HG03039 (cell line): ENCODE results near the gene TMEM43.
A peak's percentile ranks its signal among the peaks of the same experiment; 100 is the strongest.

Experiments
- ATAC-seq: cut with Tn5 transposase; IDR thresholded peaks from one replicate; pipeline ENCODE4 v1.9.1; 2021; ENCODE audit warnings: mild to moderate bottlenecking, moderate library complexity; ENCODE audit not compliant: unreplicated experiment

Gene TMEM43

DNA sequence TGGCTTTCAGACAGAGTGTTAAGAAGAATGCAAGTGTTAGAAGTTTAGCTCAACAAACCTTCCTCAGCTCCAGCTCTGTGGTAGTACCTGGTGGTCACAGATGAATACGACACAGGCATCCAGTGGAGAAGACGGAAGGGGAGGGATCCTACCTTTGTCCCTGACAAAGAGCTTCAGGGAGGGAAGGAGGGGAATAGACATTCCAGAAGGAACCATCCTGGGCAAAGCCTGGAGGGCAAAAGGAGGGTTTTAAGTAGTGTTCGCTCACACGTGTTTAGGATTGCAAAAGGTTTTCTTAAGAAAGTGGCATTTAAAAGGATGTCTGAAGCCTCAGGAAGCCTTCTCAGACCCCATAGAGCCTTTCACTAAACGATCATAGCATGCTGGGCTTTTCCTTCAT lies 3.0 kb upstream of the TMEM43 start:
- ATAC-seq: no peak

DNA sequence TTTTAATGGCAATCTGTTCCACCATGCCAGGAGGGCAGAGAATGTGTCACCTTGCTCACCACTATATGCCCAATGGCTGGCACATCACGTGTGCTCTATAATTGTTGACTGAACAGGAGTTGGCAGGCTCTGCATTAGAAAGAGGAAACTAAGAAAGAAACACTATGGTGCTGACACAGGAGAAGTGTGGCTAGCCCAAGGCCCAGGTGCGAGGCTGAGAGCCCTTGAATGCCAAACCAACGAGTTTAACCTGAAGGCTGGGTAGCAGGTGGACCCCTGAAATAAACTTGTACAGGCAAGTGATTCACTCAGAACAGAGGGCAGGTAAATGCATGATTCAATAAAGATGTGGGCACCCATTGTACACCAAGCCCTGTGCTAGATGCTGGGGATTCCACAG lies 2.6 kb upstream of the TMEM43 start:
- ATAC-seq: no peak

DNA sequence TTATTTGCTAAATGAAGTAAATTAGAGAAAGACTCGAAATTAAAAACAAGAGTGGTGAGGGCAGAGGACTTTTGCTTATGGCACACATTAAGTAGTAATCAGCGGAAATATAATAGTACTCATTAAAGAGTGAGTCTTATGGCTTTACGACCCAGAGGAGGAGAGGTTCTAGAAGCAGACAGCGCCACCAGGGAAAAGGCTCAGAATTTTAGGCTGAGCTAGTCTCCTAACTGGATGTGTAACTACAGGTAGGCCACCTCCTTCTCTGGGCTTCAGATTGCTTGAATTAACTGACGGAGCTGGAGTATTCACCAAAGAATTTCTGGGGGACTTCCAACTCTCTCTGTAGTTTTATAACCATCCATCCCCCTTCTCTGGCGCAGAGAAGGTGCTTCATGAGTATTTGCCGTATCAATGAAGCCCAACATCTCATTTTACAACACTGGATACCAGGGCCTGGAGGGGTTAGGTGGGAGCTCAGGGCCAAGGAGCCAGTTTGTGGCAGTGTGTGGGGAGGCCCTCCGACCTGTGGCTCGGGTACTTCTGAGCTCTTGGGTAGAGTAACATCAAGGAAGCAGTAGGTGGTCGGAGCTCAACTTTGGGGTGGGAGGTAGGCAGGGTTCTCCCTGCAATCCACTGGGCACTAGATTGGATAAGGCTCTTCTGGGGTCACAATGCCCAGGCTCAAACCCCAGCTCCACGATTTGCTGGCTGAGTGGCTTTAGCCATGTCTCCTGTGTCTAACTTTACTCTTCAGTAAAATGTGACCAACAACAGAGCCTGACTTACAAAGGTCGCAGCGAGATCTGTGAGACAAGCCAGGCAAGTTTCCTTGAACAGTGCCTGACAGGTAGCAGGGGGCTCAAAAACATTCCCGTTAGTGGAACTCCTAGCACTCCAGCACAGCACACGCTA lies 1.3 kb upstream of the TMEM43 start:
- no peak for ATAC-seq

DNA sequence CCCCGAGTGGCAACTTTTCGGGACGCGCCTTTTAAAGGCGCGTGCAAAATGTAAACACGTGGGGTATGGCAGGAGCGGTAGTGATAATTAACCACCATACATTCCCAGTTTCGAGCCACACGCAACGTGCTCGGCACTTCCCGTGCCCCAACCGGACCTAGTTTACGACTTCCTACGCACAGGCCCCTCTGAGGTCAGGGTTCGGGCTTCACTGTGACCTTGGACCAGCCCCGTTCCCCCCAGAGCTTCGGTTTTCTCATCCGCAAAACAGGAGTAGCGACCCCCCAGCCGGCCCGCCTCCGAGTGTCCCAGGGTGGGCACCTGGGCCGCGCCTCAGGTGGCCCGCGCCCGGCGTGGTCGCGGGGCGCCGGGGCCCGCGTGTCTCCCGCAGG lies 633 bp upstream of the TMEM43 start:
- ATAC-seq: peak; percentile 41

DNA sequence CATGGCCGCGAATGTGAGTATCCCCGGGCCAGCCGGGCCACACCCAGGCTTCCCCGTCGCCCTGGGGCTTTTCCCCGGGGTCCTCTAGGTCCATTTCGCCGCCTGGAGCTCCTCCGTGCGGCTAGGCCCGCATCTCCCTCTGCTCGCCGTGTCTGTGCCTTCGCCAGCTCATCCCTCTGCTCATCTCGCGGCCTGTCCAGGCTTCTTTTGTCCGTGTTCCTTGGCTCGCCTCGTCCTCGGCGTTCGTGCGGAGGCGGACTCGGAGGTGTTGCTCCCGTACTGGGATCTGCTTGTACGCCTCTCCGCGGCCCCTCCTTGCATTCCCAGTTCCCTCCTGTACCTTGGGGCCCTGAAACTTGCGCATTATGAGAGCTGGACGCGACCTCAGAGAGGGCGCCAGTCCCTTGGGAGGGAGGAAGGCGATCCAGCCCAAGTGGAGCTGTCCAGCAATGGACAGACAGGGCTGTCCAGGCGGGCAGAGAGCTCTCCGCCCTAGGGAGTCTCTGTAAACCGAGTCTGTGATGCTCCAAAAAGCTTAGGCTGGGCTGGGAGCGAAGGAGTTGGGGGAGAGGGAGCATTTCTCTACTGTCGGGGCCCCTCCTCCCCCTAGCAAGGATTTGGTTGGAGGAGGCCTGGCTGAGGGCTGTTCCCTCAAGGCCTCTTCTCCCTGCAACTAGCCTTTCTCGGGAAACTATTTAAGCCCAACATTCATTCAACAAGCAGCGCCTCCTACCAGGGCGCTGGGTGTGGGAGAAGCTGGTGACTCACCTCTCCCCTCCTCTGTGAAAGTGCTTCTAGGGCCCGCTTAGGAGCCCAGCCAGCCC lies 553 bp downstream of the TMEM43 start:
- peak; percentile 26 for ATAC-seq

DNA sequence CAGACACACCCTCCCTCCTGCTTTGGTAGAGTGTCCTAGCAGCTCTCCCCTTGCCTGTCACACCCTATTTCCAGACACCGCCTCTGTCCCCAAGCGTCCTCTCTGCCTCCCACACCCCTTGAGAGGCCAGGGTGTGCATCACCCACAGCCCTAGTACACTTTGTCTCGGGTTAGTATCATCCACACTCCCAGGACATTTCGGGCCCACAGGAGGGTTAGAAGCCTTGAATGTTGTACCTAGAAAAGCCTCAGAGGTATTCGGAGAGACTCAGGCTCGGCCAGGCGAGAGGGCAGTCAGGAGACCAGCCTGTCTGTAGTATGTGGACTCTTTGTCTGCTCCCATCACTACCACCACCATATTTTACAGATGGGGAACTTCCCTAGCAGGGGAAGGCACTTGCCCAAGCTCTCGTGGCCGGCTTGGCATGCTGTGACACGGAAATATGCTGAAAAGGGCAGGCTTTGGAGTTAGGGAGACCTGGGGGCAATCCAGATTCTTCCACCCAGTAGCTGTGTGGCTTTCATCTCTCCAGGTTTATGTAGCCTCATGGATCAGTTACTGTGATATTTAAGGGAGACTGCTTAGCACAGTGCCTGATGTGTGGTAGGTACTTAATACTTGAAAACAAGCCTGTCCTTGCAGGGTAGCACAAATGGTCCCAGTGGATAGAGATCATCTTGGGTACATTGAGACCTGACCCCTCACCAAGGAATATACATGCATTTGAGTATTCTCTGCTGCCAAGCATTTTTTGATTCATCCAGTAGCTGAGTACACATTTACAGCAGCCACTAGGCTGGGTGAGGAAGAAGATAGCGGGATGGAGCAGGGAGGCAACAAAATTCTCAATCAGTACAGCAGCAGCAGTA lies 1.4 kb downstream of the TMEM43 start:
- no peak for ATAC-seq

DNA sequence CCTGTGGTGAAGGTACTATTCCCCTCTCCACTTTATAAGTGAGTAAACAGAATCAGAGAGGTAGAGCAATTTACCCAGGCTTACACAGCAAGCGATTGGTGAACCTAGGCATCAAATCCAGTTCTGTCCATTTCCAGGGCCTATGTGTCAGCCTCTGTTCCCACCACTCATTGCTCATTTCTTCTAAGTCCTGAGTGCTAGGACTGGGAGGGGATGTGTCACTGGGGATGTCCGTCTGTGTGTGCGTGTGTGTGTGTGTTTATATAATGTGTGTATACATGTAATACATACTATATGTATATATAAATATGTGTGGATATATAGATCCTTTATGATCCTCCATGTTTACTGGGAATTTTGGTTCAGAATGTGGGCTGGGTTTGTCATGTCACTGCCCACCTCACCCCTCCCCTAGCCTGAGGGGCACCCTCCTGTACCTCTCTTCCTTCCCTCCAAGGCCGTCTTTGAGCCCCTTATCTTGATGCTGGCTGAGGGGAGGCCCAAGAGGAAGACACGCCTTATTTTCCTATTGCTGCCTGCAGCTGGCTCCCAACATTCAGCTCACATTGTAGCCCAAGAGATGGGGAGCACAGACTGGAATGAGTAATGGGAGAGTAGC lies 2.1 kb downstream of the TMEM43 start:
- ATAC-seq: no peak

DNA sequence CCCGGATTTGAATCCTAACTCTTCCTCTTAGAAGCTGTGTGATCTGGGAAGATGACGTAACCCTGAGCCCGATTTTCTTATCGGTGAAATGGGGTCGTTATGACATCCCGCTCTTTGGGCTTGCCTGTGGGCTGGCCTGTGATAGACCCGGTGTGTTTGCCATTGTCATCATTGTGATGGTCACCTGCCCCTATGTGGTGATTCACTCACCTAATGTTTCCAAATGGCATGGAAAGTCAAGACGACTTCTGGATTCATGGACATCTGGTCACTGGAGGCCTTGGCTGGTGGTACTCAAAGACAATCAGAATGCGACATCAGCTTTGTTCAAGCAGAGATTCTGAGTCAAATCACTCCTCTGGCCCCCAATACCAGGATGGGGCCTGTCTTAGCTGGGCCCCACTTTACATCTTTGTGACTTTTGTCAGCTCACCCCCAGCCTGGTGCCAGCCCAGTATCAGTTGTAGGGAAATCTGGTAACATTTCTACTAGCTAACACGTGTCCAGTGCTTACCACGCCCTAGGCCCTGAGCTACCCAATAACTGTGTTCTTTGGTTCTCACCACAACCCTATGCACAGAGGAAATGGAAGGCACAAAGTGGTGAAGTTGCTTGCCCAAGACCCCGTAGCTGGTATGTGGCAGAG lies 2.8 kb downstream of the TMEM43 start:
- ATAC-seq: no peak

DNA sequence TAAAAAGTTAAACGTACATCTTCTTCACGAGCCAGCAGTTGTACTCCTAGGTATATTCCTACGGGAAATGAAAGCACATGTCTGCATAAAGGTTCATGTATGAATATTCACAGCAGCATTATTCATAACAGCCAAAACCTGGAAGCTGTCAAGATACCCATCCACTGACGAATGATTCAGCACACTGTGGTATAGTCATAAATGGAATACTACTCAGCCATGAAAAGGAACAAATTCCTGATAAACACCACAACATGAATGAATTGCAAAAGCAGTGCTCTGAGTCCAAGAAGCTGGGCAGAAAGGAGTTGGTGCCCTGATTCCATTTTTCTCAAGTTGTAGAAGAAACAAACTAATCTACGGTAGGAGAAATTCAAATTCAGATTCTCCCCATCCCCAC lies 3.9 kb downstream of the TMEM43 start:
- ATAC-seq: no peak

DNA sequence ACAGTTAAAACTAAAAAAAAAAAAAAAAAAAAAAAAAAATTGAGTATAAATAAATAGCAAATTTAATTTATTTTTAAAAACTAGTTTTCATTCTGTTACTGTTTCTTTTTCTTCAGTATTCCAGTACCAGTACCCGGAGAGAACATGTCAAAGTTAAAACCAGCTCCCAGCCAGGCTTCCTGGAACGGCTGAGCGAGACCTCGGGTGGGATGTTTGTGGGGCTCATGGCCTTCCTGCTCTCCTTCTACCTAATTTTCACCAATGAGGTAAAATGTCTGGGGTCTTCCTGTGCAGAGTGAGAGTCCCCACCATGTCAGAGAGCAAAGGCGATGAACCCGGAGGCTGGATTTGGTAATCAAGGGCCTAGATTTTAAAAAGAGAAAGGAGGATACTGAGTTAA lies 4.4 kb downstream of the TMEM43 start:
- ATAC-seq: no peak

DNA sequence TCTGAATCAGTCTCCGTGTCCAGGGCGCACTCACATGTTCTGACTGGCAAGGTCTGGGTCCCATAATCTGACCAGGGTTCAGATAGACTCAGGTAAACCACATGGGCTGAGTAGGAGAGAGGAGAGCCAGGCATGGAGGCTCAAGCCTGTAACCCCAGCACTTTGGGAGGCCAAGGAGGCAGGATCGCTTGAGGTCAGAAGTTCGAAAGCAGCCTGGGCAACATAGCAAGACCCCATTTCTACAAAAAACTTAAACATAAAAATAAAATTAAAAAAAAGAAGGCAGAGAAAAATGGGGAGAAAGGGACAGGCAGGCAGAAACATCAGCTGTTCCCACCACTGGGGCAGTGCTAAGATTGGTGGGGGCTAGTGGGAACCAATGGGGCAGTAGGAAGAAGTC lies 5.4 kb downstream of the TMEM43 start:
- no peak for ATAC-seq

DNA sequence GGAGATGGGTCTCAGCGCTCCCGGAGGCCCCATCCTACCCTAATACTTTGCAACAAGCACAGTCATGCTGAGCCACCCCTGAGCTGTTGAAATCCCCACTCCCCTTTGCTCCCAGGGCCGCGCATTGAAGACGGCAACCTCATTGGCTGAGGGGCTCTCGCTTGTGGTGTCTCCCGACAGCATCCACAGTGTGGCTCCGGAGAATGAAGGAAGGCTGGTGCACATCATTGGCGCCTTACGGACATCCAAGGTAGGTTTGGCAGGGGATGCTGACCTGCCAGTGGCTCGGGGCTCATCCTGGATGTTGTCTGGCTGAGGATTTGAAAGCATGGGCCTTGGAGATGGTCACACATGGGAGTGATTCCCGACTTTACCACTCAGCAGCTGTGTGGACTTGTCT lies 5.9 kb downstream of the TMEM43 start:
- ATAC-seq: no peak

DNA sequence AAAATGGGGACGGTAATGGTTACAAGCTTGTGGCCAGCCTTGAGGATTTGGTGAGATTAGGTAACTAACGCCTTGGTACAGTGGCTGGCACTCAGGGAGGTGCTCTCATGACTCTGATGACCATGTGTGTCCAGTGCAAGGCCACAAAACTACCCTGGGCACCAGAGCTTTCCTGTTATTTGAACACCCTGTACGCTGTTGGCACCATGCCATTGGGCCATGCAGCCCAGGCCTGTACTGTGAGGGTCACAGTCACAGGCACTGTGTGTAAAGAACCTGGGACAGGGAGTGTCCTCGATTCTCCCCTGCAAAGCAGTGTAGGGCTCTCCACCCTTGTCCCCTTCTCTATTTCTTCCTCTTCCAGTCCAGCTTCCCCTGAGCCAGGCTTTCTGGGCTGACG lies 6.3 kb downstream of the TMEM43 start:
- ATAC-seq: no peak

DNA sequence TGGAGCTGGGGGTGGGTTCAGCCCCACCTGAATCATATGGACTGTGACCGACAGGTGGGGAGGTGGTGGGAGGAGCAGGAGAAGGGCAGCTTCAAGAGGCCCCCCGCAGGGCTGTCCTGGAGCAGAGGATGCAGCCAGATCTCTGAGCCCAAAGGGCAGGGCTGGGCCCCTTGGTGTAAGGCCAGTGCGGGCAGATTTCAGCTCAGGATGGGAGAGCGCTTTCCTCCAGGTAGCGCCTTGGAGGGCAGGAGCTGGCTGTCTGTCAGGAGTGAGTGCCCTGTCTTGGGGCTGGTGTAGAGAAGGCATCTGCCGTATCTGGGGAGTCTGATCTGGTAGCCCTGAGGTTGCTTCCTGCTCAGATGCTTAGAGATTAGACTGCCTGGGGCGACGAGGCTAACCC lies 7.3 kb downstream of the TMEM43 start:
- ATAC-seq: no peak

DNA sequence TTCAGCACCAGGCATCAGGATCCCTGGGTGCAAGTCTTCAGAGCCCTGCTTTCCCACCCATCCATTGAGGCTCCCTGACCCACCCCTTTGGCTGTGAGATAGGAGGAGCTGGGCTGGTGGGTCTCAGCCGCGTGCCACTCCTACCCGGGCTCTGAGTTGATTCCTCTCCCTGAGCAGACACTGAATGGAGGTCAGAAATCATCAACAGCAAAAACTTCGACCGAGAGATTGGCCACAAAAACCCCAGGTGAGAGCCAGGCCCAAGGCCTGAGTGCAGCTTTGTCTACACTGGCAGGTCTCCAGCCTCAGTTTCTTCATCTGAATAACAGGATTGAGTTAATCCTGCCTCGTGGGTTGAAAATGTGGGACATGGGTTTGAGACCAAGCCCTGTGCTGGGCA lies 7.8 kb downstream of the TMEM43 start:
- no peak for ATAC-seq

DNA sequence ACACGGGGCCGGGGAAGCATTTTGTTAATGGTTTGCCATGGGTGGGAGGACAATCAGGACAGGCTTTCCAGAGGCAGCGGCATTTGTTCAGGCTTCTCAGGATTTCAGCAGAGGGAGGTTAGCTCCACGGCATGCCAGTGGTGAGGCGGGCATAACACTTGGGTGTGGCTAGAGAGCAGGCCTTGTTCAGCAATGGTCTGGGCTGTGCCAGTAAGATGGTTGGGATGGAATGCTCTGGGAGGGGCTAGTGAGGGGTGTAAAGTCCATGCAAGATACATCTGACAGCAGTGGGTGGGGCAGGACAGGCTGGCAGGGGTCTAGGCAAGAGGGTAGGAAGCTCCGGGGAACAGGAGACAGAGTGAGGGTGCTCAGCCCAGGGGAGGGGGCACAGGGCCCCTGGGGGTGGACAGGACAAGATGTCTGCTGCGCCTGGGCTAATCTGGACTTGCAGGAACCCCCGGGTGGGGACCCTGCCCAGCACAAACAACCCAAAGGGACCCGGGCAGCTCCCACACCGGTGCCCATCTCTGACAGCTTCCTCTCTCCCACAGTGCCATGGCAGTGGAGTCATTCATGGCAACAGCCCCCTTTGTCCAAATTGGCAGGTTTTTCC lies 8.4 kb downstream of the TMEM43 start:
- no peak for ATAC-seq

DNA sequence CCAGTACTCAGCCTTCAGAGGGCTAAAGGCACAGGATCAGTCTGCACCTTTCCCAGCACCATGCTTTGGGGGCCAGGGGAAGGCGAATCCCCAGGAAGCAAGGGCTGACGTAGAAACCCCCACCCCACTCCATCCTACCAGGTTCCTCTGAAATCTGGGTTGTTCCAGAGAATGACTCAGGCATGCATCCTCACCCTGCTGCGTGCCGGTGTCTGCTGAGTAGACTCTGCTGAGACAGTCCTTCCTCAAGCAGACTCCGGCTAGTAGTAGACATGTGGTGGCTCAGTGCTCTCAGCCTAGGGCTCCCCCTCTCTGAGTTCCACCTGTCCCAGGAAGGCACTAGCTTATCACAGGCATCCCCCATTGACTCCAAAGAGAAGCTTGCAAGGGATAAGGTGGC lies 9.0 kb downstream of the TMEM43 start:
- no peak for ATAC-seq

DNA sequence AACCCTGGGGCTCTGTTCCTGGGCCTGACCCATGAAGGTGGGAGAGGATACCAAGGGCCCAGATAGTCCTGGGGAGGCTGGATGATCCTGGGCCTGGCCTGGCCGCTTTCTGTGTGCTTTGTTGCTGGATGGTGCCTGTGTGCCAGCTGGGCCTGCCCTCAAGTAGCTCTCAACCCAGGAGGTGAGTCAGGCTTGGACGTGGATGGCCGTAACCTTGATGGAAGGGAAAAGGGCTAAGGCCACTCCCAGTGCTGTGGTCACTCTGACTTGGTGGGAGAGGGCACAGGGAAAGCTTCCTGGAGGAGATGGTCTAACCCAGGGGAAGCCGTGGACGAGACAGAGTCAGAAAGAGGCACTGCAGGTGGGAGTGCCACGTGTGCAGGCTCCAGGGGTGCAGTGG lies 9.4 kb downstream of the TMEM43 start:
- ATAC-seq: no peak

DNA sequence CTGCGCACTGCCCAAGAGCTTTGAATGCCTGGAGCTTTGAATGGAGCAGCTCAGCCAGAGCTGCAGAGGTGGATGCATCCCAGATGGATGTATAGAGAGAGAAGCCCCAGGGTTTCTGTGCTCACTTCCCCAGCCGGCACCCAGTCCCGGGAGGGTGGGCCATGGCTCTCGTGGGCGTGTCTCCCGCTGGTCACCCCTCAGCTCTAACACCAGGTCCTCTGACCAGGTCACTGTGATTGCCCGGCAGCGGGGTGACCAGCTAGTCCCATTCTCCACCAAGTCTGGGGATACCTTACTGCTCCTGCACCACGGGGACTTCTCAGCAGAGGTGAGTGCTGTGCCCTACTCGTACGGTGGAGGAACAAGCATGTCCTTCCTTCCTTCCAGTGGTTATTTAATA lies 10.7 kb downstream of the TMEM43 start:
- ATAC-seq: no peak

DNA sequence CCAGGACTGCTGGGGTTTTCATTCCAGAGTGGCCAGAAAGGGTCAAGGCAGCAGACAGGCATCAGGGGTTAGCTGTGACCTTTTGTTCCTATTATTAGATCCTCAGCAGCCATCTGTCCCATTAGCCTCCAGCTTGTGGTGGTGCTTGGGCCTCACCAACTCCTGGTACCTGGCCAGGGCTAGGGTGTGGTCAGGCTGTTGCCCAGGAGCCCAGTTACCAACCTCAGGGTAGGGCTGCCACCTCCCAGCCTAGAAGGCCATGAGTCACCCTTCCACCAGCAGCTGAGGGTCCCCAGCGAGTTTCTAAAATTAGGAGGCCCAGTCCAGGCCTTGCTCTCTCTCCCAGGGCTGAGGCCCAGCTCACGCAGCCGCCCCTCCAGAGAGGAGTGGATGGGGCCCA lies 12.2 kb downstream of the TMEM43 start:
- ATAC-seq: no peak
